Skin epidermis (tissue), 12 donors: ENCODE results near the gene LAMA5.

ENCODE experiments used
- H3K27ac ChIP-seq, 21 experiments: fragments of 200-600 bp; sonication (generic) in 11 of 21; one replicate each; pipeline ENCODE4 v1.5.0; 2020; ENCODE audit warnings: mild to moderate bottlenecking in 3 of 21, inconsistent platforms in 2 of 21, moderate library complexity in 2 of 21
- H3K4me3 ChIP-seq, 7 experiments: fragments of 200-600 bp; sonication (generic) in 2 of 7; one replicate each; pipeline ENCODE4 v1.5.0; 2020; ENCODE audit warnings: inconsistent platforms in 2 of 7, mild to moderate bottlenecking in 2 of 7, moderate library complexity in 1 of 7

LAMA5 gene

GRCh38 chr20:62311150-62311549 lies 56.0 kb downstream of the LAMA5 start:
- no peak overlapping the region for H3K27ac ChIP-seq
- H3K4me3 ChIP-seq = no peak overlapping the region

DNA sequence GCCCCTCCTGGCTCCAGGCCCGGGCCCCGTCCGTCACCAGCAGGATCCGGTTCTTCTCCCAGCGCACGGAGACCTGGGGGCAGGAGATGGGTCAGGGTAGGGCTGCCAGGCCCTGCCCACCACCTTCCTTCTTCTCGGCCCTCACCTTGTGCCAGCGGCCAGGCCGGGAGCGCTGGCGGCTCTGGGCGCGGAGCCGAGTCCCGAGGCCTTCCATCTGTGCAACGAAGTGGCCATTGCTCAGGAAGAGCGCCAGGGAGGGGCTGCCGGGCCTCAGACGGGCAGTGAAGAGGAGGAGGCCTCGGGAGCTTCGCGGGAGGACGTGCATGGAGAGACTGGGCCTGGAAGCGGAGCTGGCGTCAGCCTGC lies 56.4 kb downstream of the LAMA5 start:
- Histone ChIP-seq H3K27ac (peak overlapping the region in 1 of 21 experiments; percentile 44), H3K4me3 (no peak overlapping the region)

DNA sequence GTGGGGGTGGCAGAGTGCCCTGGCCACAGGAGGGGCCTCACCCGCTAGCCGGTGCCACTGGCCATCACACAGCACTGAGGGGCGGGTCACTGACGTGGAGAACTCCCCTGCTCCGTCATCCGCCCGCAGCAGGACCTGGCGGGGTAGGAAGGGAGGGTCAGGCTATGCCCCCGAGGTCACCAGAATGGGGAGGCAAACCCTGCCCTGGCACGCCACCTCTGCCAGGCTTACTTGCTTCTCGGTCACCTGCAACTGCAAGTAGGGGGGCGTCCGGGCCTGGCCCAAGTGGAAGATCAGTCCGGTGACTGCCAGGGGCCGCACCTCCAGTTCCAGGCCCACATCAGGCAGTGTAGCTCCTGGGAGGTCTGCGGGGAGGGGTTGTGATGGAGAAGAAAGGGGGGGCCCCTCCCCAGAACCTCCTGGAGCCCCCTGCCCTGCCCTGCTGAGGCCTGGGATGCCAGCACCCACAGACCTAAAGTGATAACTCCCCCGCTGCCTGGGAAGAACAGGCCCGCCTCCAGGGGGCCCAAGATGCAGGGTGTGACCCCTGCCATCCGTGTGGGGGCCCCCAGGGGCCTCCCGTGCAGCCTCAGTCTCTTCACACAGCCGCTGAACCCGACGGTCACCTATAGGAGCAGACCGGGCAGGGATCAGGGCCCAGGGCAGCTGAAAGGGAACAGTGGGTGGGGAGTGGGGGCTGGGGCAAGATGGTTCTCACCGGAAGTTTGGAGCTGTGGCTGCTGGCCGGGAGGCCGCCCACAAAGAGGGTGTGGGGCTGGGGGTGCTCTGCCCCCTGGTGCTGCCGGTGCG lies 57.0 kb downstream of the LAMA5 start:
- Histone ChIP-seq H3K4me3 (no peak overlapping the region), H3K27ac (peak overlapping the region in 1 of 21 experiments; percentile 44)

DNA sequence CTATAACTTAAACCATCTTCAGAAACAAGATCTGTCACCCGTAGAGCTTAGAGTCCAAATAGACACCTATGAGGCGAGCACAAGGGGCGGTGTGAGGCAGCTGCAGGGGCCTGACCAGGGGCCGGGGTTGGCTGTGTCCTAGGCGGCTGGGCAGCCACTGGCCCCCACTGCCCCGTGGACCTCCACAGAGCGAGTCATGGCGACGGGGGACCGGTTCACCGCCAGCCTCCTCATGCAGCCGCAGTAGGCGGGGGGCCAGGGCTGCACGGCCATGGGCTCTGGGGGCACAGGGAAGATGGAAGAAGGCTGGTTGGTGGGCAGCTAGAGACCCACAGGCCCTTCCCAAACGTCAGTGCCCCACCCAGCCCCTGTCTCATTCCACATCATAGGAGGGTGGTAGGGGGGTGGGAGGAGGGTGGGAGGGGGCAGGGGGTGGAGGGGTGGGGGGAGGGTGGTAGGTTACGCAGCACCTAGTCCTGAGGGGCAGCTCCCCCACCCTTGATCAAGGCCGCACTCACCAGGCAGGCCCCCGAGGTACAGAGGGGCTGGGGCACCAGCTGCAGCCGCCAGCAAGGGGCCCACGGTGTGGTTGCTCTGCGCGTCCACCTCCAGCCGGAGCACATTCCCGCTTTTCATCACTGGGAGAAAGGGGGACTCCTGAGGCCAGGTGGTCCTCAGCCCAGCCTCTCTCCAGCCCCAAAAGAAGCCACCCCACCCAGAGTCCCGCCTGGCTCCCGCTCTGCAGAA lies 57.7 kb downstream of the LAMA5 start:
- H3K27ac ChIP-seq = peak overlapping the region in 1 of 21 experiments; percentile 44
- no peak overlapping the region for H3K4me3 ChIP-seq

- Histone ChIP-seq H3K4me3 (no peak overlapping the region), H3K27ac (peak overlapping the region in 2 of 21 experiments; percentile 14 to 42)
Observed at GRCh38 chr20:62308102-62308822, 58.9 kb downstream of the LAMA5 start.

DNA sequence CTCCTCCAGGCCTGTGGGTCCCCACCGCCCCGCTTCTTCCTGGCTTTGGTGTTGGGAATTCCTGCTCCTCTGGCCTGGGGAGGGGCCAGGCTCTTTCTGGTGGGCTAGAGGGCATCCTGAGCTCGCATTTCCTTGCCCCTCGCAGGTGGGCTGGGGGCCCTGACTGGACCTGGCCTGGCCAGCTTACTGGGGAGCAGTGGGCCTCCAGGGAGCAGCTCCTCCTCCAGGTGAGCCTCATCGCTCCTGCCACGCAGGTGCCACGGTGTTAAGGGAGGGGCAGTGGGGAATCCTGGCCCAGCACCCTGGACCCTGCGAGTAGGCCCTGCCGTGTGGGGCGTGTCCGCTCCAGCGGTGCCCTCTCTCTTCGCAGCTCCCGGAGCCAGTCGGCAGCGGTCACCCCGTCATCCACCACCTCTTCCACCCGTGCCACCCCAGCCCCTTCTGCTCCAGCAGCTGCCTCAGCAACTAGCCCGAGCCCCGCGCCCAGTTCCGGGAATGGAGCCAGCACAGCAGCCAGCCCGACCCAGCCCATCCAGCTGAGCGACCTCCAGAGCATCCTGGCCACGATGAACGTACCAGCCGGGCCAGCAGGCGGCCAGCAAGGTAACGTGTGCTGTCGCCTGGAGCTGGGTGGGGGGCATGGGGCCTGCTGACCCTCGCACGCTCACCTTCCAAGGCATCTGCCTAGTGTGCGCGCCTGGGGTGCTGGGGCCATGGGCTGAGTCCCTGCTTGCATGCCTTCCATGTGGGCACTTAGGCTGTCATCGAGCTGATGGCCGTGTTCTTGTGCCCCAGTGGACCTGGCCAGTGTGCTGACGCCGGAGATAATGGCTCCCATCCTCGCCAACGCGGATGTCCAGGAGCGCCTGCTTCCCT lies 59.6 kb downstream of the LAMA5 start:
- Histone ChIP-seq H3K4me3 (no peak overlapping the region), H3K27ac (peak overlapping the region in 3 of 21 experiments; percentile 8 to 42 (median 37))

- H3K4me3 ChIP-seq = no peak overlapping the region
- H3K27ac ChIP-seq = peak overlapping the region in 3 of 21 experiments; percentile 8 to 21 (median 14)
Observed at GRCh38 chr20:62306414-62307187, 60.5 kb downstream of the LAMA5 start.

GRCh38 chr20:62305765-62306413 lies 61.2 kb downstream of the LAMA5 start:
- peak overlapping the region in 4 of 21 experiments; percentile 12 to 25 (median 18) for H3K27ac ChIP-seq
- peak overlapping the region in 2 of 7 experiments; percentile 7 to 83 for H3K4me3 ChIP-seq

GRCh38 chr20:62305149-62305764 lies 61.9 kb downstream of the LAMA5 start:
- peak overlapping the region in 3 of 7 experiments; percentile 83 to 97 (median 83) for H3K4me3 ChIP-seq
- peak overlapping the region in 4 of 21 experiments; percentile 12 to 96 (median 23) for H3K27ac ChIP-seq

DNA sequence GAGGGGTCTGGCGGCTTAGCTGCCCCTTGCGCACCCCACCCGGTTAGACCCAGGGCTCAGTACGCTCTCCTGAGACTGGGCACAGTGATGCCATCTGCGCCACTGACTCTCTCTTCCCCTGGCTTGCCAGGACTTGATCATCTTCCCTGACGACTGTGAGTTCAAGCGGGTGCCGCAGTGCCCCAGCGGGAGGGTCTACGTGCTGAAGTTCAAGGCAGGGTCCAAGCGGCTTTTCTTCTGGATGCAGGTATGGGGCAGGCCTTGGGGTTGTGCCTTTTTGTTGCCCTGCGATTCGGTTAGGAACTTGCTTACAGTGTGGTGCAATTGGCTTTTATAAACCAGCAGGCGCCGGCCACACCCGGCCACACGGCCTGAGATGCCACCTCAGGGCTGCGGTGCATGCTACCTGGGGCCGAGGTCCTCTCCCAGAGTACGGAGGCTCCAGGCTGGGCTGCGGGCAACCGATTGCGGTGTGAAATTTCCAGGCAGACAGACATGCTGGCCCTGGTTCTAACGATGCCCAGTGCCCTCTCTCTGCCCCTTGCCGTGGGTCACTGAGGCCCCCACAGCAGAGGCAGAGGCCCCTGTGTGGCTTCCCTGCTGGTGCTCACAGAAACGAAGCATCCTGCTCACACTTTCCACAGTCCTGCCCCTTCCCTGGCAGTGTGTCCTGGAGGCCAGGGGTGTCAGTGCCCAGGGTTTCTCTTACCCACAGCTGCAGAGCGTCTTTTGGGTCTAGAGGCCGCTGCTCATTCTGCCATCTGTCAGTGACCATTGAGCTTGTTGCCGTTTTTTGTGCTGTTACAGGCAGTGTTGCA lies 62.6 kb downstream of the LAMA5 start:
- Histone ChIP-seq H3K27ac (peak overlapping the region in 18 of 21 experiments; percentile 92 to 99 (median 97)), H3K4me3 (peak overlapping the region; percentile 71 to 97 (median 94))

GRCh38 chr20:62303340-62304226 lies 63.5 kb downstream of the LAMA5 start:
- Histone ChIP-seq H3K27ac (peak overlapping the region; percentile 87 to 99 (median 97)), H3K4me3 (peak overlapping the region; percentile 71 to 97 (median 94))

DNA sequence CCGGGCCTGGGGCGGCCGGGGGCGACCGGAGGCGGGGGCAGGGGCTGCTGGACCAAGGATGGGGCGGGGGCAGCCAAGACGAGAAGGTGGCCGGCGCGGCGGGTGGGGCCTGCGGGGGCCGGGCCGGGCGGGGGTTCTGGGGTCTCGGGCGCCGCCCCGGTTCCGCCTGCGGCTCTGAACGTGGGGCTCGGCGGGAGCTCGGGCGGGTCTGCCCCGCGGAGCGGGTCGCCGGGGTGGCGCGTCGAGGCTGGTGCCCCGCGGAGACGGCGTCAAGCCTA lies 64.1 kb downstream of the LAMA5 start:
- Histone ChIP-seq H3K27ac (peak overlapping the region; percentile 87 to 99 (median 97)), H3K4me3 (peak overlapping the region; percentile 71 to 97 (median 94))

DNA sequence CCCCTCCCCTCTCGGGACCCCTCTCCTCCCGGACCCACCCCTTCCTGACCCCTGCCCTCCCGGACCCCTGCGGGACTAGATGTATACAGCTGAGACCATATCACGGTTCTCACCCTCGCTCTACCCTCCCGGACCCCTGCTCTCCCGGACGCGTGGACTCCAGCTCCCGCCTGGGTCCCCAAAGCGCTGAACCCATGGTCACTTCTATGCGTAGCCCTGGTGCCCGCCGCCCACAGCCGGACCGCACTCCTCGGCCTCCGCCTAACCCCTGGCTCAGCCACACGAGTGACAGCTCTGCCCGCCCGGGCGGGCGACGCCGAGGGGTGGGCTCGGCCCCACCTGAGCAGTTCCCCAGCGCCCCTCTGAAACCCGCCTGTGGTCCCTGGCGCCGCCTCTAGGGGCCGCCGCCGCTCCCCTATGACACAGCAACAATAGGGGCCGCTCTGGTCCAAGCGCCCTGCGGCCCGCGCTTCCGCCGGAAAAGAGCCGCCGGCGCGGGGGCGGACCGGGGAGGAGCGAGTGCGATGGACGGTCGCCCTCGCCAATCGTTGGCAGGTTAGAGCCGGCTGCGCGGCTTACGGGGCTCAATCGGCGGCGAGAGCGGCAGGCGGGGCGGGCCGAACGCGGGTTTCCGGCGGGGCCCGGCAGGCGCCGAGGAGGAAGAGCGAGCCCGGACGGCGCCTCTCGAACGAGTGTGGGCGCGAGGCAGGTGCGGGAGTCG lies 64.6 kb downstream of the LAMA5 start, which contains the start of gene ADRM1:
TSS of gene ADRM1 (plus strand) at position 657 of the 721 bp plus-strand sequence. CDS start 572 bp downstream, outside the sequence.
- Histone ChIP-seq H3K27ac (peak within 1 kb of the TSS; percentile 89 to 99 (median 97)), H3K4me3 (peak within 1 kb of the TSS; percentile 71 to 97 (median 94))

- H3K4me3 ChIP-seq = peak overlapping the region; percentile 71 to 97 (median 94)
- peak overlapping the region; percentile 89 to 99 (median 97) for H3K27ac ChIP-seq
Observed at GRCh38 chr20:62301773-62302340, 65.3 kb downstream of the LAMA5 start.
